NOMO-1 treated with DMSO at 0.1 percent for 48 hours (cell line): ENCODE data around the gene TMEM203.

Experiments
- DNase-seq: peaks from one replicate; lab custom pipeline; 2025; ENCODE audit not compliant: unreplicated experiment; lab: John Stamatoyannopoulos, UW

Gene TMEM203

GRCh38 chr9:137230705-137231371 lies 25.4 kb upstream of the TMEM203 start, which contains the start of gene SLC34A3:
Gene SLC34A3, plus strand, starts transcription at chr9:137230901. Its CDS starts 802 bp downstream, at chr9:137231703.
- no peak for DNase-seq

GRCh38 chr9:137229903-137230704 lies 24.7 kb upstream of the TMEM203 start:
- DNase-seq = no peak

DNA sequence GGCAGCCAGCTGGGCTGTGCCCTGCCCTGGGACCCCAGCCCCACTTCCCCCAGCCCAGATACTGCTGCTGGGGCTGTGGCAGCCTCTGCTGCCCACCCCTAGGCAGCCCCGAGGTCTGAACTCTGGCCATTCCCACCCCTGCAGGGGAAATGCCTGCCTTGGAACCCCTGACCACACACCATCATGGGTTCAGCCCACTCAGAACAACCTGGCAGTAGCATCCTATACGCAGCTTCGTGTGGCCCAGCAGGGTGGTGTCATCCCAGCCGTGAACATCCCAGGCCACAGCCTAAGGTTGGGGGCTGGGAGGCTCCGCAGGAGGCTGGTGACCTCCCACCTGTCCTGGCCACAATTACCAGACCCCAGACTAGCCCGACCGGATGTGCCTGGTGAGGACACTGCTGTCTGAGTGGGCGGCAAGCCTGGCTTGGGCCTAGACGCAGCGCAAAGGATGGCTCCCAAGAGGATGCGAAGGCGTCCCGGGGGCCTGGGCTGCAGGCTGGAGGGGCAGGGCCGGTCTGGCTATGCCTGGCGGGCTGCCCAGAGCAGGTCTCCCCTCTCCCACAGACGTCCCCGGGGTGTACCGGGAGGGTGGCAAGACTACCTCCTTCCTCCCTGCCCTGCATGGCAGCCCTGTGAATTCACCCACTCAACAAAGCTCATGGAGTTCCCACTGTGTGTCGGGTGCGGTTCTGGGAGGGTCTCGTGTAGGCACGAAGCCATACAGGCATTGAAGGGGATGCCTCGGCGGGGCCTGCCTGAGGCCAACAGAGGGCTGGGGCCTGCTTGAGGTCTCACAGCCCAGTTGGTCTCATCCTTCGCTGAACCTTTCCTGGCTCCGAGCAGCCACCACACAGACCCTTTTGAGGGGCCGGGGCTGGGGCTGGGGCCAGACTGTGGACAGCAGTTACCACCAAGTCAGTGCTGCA lies 23.8 kb upstream of the TMEM203 start:
- DNase-seq = no peak

DNA sequence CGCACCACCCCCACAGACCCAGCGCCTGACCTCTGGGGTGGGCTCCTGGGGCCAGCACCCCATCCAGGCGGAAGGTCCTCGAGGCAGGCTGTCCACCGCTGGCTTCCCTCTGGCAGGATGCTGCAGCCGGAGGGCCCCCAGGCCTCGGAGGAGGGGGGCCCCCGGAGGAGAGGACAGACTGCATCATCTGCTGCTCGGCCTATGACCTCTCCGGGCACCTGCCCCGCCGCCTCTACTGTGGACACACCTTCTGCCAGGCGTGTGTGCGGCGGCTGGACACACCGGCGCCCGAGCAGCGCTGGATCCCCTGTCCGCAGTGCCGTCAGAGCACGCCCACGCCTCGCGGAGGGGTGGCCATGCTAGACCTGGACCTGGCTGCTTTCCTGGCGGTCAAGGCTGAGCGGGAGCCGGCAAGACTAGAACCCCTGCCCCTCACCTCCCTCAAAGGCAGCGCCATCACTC lies 23.1 kb upstream of the TMEM203 start:
- DNase-seq = no peak

GRCh38 chr9:137227853-137228505 lies 22.5 kb upstream of the TMEM203 start:
- DNase-seq = no peak

- DNase-seq = peak; percentile 83
These were observed 21.8 kb upstream of the TMEM203 start, which contains the start of gene RNF224 for GRCh38 chr9:137227054-137227852. Gene RNF224, plus strand, starts transcription at chr9:137227502. Its CDS starts 834 bp downstream, at chr9:137228336.

- no peak for DNase-seq
These were observed 21.0 kb upstream of the TMEM203 start for GRCh38 chr9:137226338-137227053.

GRCh38 chr9:137225699-137226331 lies 20.4 kb upstream of the TMEM203 start:
- no peak for DNase-seq

GRCh38 chr9:137224830-137225694 lies 19.6 kb upstream of the TMEM203 start, which contains the start of gene CYSRT1:
Gene CYSRT1, plus strand, starts transcription at chr9:137225174. Its CDS starts 448 bp downstream, at chr9:137225622.
- DNase-seq = peak; percentile 18

DNA sequence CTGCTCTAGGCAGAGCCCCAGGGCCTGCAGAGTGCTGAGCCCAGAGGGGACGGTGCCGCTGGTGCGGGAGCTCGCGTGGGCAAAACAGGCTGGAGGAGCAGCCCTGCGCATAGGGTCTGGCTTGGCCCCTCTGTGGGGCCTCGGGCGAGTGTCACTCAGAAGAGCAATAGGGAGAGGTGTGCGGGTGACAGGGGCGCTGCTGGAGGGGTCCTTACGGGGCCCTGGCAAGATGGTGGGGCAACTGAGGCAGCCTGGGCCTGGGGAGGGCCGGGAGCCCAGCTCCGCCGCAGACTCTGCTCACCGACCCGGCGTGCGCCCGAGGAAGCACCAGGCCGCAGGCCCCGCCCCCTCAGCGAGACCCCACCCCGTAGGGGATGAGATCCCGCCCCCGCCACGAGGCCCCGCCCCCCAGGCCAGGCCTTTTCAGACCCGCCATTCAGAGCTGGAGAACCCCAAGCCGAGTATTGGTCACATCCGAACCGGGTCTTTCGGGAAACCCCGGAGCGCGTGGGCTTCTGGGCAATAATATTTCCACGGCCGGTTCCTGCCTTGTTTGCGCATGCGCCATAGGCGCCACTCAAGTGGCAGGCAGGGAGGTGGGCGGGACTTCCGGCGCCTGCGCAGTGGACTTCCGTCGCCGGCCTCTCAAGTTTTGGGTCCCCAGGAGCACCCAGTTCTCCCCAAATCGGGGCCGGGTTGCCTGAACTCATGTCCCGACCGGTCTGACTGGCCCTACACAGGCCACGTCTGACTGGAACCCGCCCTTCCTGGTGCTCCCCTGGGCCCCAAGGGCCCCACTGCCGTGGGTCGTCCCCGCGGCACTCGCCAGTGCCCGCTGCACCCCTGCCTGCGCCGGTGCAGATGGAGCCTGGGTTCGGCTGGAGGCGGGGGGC lies 17.9 kb upstream of the TMEM203 start:
- peak; percentile 99 for DNase-seq

DNA sequence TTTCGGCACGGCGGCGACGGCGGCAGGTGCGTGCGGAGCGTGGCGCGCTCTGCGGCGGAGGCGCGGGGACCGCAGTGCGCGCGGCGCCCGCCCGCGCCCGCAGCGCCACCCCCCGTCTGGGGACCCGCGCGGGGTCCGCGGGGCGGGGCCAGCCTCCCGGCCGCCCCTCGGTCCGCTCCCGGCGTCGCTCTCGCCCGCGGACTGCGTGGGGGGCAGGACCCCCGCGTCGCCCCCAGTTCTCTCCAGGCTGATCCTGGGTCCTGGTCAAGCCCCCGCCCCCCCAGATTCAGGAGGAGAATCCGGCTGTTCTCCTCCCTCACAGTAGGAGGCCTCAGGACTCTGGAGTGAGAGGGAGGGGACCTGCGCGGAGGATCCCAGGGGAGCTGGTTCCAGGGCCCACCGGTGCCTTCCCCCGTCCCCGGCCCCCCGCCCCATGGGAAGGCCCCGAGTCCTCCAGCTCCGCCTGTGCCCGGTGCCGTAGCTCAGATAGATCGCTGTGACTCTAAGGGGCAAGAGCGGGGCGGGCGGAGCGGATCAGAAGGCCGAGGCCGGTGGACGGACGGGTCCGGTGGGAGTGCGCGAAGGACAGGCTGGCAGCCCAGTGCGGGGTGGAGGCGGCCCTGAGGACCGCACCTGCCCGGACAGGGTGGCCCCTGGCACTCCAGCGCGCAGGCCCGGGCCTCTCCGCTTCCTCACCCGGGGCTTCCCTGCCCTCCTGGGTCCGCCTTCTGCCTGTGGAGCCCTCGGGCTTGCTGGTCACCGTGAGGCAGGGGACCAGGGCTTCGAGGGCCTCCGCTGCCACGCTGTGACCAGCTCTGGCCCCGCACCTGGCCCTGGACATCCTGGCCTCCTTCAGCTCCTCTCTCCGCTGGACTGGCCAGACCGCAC lies 17.0 kb upstream of the TMEM203 start, which contains the start of gene RNF208:
TSS of gene RNF208 (minus strand) at position 51 of the 888 bp plus-strand sequence. CDS start 1,028 bp downstream, outside the sequence.
- DNase-seq = no peak

DNA sequence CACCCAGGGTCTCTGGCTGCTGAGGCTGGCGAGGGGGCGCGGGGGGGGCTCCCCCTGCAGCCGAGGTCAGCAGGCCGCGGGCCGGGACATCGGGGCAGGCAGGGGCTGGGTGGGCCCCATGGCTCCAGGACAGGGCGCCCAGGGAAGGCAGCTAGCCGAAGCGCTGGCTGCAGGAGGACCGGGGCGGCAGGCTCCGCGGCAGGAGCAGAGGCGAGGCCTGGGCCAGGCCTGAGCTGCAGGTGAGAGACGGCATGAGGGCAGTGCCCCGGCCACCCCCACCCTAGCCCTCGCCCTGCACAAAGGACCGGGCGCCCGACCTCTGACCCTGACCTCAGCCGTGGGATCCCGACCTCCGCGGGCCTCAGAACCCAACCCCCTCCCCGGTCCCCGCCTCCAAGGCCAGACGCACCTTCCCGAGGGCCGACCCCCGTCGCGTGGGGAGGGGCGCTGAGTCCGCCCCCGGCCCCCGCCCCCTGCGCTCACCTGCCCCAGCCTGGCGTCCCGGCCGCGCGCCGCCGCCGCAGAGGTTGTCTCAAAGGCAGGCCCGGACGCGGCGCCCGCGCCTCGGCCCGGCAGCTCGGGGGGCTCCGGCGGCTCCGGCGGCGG lies 16.2 kb upstream of the TMEM203 start:
- no peak for DNase-seq

DNA sequence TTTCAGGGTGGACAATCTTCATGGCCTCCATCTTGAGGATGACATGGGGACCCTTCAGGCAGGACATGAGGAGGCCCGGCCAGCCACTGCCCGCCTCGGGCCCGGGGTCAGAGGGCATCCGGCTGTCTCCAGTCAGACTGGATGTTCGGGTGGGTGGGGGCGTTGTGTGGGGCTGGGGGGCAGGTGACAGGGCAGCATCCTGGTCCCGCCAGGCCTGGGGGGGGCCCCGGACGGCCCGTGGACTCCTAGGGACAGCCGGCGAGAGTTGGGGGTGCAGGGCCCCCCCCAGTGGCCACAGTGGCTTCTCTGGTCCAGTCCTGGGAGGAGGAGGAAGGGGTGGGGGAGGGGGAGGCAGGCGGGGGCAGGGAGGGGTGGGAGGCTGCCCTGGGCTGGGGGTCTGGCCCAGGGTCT lies 15.7 kb upstream of the TMEM203 start:
- no peak for DNase-seq

- no peak for DNase-seq
These were observed 15.1 kb upstream of the TMEM203 start for GRCh38 chr9:137220317-137221094.
